DND-41 (cell line): ENCODE data around the gene ZCCHC3.
A peak's percentile ranks its signal among the peaks of the same experiment; 100 is the strongest.

Source experiments
- ATAC-seq: fragments of 200-7000 bp; cut with Tn5 transposase; 3 replicates; pipeline ENCODE4 v1.9.1; 2021; ENCODE audit warnings: low read depth; ENCODE audit not compliant: insufficient read depth
- DNase-seq: peaks from one replicate; pipeline ENCODE4 v3.0.0-alpha.2; 2020
- H2AFZ ChIP-seq: 2 replicates; pipeline ENCODE4 v1.6.0; 2012; ENCODE audit warnings: low read depth, low read length
- H3K27ac ChIP-seq: 2 replicates; pipeline ENCODE4 v1.5.1; 2012; ENCODE audit warnings: low read length, inconsistent platforms
- H3K27me3 ChIP-seq: fragments of 200-600 bp; sonication (generic); 2 replicates; pipeline ENCODE4 v1.6.0; 2012; ENCODE audit warnings: low read length, mild to moderate bottlenecking, inconsistent platforms; ENCODE audit not compliant: insufficient read depth, poor library complexity
- H3K36me3 ChIP-seq: 2 replicates; pipeline ENCODE4 v1.5.1; 2012; ENCODE audit warnings: low read length, inconsistent platforms; ENCODE audit not compliant: insufficient read depth
- H3K4me1 ChIP-seq: 2 replicates; pipeline ENCODE4 v1.5.1; 2012; ENCODE audit warnings: mild to moderate bottlenecking, low read length; ENCODE audit not compliant: insufficient read depth
- H3K4me2 ChIP-seq: 2 replicates; pipeline ENCODE4 v1.6.0; 2012; ENCODE audit warnings: mild to moderate bottlenecking, moderate library complexity, low read length, inconsistent platforms; ENCODE audit not compliant: insufficient read depth
- H3K4me3 ChIP-seq, 2 experiments: fragments of 200-600 bp in 1 of 2; shearing (Covaris generic) in 1 of 2; 2 replicates each; pipeline ENCODE4 v1.5.1; 2012 to 2016; ENCODE audit warnings: inconsistent platforms in 2 of 2, low read length in 2 of 2, mild to moderate bottlenecking in 2 of 2, low read depth in 1 of 2, moderate library complexity in 1 of 2
- H3K79me2 ChIP-seq: 2 replicates; pipeline ENCODE4 v1.6.0; 2012; ENCODE audit warnings: low read length, inconsistent platforms; ENCODE audit not compliant: insufficient read depth
- H3K9ac ChIP-seq: 2 replicates; pipeline ENCODE4 v1.6.0; 2012; ENCODE audit warnings: low read depth, mild to moderate bottlenecking, inconsistent platforms, low read length, moderate library complexity
- H3K9me3 ChIP-seq: 2 replicates; pipeline ENCODE4 v1.5.1; 2012; ENCODE audit warnings: low read length, moderate library complexity, mild to moderate bottlenecking, inconsistent platforms; ENCODE audit not compliant: insufficient read depth, severe bottlenecking
- H4K20me1 ChIP-seq: 2 replicates; pipeline ENCODE4 v1.6.0; 2012; ENCODE audit warnings: low read length; ENCODE audit not compliant: insufficient read depth
- CTCF ChIP-seq: IDR thresholded peaks from 2 replicates; pipeline ENCODE4 v1.5.1; 2012; ENCODE audit warnings: borderline replicate concordance, low read length, moderate library complexity, mild to moderate bottlenecking; ENCODE audit not compliant: poor library complexity, severe bottlenecking; ENCODE audit errors: extremely low read depth
- EZH2 ChIP-seq: IDR thresholded peaks from 3 replicates; pipeline ENCODE4 v1.6.1; 2012; ENCODE audit warnings: borderline replicate concordance, low read depth, mild to moderate bottlenecking, moderate library complexity, low read length, inconsistent platforms; ENCODE audit not compliant: severe bottlenecking

Gene ZCCHC3

GRCh38 chr20:300345-300990 is 3.1 kb downstream of the ZCCHC3 start:
- ATAC-seq (no peak), DNase-seq (no peak)
- TF ChIP-seq EZH2 (no peak), CTCF (no peak)
- H3K27ac ChIP-seq: no peak overlapping the region
- H3K27me3 ChIP-seq: no peaks in the 10 kb centered on the region
- no peak overlapping the region for H2AFZ ChIP-seq
- peaks cover 43% of the 10 kb centered on the region for H3K79me2 ChIP-seq
- H3K9ac ChIP-seq: peak overlapping the region; percentile 95; the same call in 1 of the 2 replicates
- peak overlapping the region; percentile 95 for H3K4me2 ChIP-seq
- H3K4me3 ChIP-seq: peak overlapping the region in 1 of 2 experiments; percentile 69; a peak in 1 of 4 replicates
- H3K36me3 ChIP-seq: peaks cover 33% of the 10 kb centered on the region
- H4K20me1 ChIP-seq: peaks cover 38% of the 10 kb centered on the region
- no peaks in the 10 kb centered on the region for H3K9me3 ChIP-seq
- H3K4me1 ChIP-seq: peaks cover 37% of the 10 kb centered on the region

- DNase-seq (no peak), ATAC-seq (no peak)
- H4K20me1 ChIP-seq: peaks cover 38% of the 10 kb centered on the region
- peaks cover 33% of the 10 kb centered on the region for H3K36me3 ChIP-seq
- H3K9me3 ChIP-seq: no peaks in the 10 kb centered on the region
- H3K4me2 ChIP-seq: no peak overlapping the region
- H3K27ac ChIP-seq: no peak overlapping the region
- H2AFZ ChIP-seq: no peak overlapping the region
- H3K4me1 ChIP-seq: peaks cover 29% of the 10 kb centered on the region
- peaks cover 36% of the 10 kb centered on the region for H3K79me2 ChIP-seq
- H3K27me3 ChIP-seq: no peaks in the 10 kb centered on the region
- TF ChIP-seq EZH2 (no peak), CTCF (no peak)
- no peak overlapping the region for H3K4me3 ChIP-seq
- H3K9ac ChIP-seq: no peak overlapping the region
Observed at GRCh38 chr20:301886-302848, 4.8 kb downstream of the ZCCHC3 start.

- no peak overlapping the region for H2AFZ ChIP-seq
- ATAC-seq (no peak), DNase-seq (no peak)
- no peak overlapping the region for H3K27ac ChIP-seq
- H3K79me2 ChIP-seq: peaks cover 3% of the 10 kb centered on the region; the same call in 1 of the 2 replicates
- peaks cover 10% of the 10 kb centered on the region for H4K20me1 ChIP-seq
- H3K9me3 ChIP-seq: no peaks in the 10 kb centered on the region
- no peak overlapping the region for H3K4me2 ChIP-seq
- H3K4me1 ChIP-seq: peaks cover 5% of the 10 kb centered on the region; the same call in 1 of the 2 replicates
- H3K36me3 ChIP-seq: peaks cover 5% of the 10 kb centered on the region; the same call in 1 of the 2 replicates
- H3K27me3 ChIP-seq: no peaks in the 10 kb centered on the region
- TF ChIP-seq EZH2 (no peak), CTCF (no peak)
- no peak overlapping the region for H3K4me3 ChIP-seq
- no peak overlapping the region for H3K9ac ChIP-seq
Observed at GRCh38 chr20:305745-306144, 8.4 kb downstream of the ZCCHC3 start.
